IPS-18a (cell line): ENCODE measurements around the gene GPR31.

ENCODE experiments used
- H3K27ac ChIP-seq: one replicate; pipeline ENCODE4 v1.5.1; 2013; ENCODE audit warnings: low read length
- H3K27me3 ChIP-seq: one replicate; pipeline ENCODE4 v1.6.1; 2013; ENCODE audit warnings: mild to moderate bottlenecking, low read length; ENCODE audit not compliant: control insufficient read depth, insufficient read depth
- H3K36me3 ChIP-seq: one replicate; pipeline ENCODE4 v1.6.1; 2013; ENCODE audit warnings: low read depth, low read length; ENCODE audit not compliant: control insufficient read depth
- H3K4me1 ChIP-seq: one replicate; pipeline ENCODE4 v1.6.1; 2013; ENCODE audit warnings: low read depth, low read length; ENCODE audit not compliant: control insufficient read depth
- H3K4me3 ChIP-seq: one replicate; pipeline ENCODE4 v1.5.1; 2013; ENCODE audit warnings: low read length
- H3K9ac ChIP-seq: one replicate; pipeline ENCODE4 v1.6.1; 2013; ENCODE audit warnings: mild to moderate bottlenecking, low read length, moderate library complexity
- H3K9me3 ChIP-seq: one replicate; pipeline ENCODE4 v1.6.1; 2013; ENCODE audit warnings: low read depth, low read length; ENCODE audit not compliant: control insufficient read depth

The GPR31 gene

DNA sequence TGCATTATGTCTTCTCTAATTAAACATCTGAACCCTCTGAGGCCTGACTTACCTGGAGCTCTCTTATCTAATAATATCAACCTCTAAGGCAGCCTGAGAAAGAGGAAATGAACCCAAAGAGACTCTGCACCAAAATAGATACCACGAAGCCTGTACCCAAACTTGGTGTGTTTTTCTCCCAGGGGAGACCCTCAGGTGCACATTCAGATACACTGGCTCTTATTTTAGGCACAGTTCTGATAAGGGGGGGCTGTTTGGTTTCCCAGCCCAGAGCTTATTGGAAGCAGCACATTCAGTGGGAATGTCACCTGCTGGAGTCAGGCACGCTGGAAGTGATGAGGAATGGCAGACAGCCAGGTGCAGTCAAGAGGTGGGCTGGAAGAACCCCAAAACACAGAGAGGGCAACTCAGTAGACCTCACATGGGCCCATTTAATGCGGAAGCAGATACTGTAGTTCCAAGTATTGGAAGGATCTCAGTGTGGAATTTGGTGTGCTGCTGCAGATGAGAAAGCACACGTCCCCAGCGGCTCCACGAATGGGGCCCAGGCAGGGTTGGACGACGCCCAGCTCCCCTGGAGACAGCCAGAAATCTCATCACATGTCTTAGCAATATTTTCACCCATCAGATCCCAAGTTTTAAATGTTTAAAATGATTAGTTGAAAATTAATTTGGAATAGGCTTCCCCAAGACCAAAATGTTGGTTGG is 44.6 kb downstream of the GPR31 start:
- H3K9me3 ChIP-seq: no peaks in the 10 kb centered on the region

DNA sequence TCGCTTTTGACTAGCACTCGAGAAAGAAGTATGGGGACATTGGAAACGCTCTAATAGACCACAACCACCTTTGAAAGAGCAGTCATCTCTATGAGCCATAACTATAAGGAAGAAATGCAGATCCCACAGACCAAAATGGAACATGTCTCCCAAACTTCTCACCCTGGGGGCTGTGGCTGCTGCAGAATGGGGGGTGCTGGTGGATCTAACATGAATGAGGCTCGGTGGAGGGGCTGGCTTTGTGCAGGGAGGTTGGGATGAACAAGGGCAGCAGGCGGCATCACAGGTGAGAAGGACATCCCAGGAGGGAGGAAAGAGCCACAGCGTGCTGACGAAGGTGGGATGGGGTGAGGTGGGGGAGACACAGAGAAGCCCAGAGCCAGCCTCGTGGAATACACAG is 45.4 kb downstream of the GPR31 start:
- H3K4me3 ChIP-seq: no peak overlapping the region
- no peak overlapping the region for H3K27ac ChIP-seq
- no peaks in the 10 kb centered on the region for H3K4me1 ChIP-seq
- no peaks in the 10 kb centered on the region for H3K36me3 ChIP-seq
- no peaks in the 10 kb centered on the region for H3K9me3 ChIP-seq
- no peaks in the 10 kb centered on the region for H3K27me3 ChIP-seq
- no peak overlapping the region for H3K9ac ChIP-seq

More for the DNA sequence above, 44.6 kb downstream of the GPR31 start:
- Histone ChIP-seq H3K4me1 (no peaks in the 10 kb centered on the region), H3K27ac (no peak overlapping the region), H3K36me3 (no peaks in the 10 kb centered on the region), H3K27me3 (no peaks in the 10 kb centered on the region), H3K9ac (no peak overlapping the region), H3K4me3 (no peak overlapping the region)

DNA sequence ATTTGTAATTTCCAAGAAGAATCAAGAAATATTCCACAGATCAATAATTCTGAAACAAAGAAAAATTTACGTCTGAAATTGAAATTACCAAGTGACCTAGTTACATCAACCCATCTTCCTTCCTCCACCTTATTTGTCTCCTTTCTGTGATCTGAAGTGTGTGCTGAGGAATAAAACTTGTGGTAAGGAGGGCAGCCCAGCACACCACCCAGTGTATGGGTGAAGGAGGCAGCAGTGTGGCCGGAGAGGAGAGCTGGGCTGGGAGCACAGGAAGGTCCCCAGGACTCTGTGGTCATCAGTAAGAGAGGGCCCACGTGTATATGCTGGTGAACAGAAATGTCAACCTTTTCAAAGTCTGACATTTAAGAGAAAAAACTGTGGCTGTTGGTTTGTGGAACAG is 46.2 kb downstream of the GPR31 start:
- Histone ChIP-seq H3K27ac (no peak overlapping the region), H3K27me3 (no peaks in the 10 kb centered on the region), H3K9ac (no peak overlapping the region), H3K9me3 (no peaks in the 10 kb centered on the region), H3K4me3 (no peak overlapping the region), H3K4me1 (no peaks in the 10 kb centered on the region), H3K36me3 (no peaks in the 10 kb centered on the region)

DNA sequence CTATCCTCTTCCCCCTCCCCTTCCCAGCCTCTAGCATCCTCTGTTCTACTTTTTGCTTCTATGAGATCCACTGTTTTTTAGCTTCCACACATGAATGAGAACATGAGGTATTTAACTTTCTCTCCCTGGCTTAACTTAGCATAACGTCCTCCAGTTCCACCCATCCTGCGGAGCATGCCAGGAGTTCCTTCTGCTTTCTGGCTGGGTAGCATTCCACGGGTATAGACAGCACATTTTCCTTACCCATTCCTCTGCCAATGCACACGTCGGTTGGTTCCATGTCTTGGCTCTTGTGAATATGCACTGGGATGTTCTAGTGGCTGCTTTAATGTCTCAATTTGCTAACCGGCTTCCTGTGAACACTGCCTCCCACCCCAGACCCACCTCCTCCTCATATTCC is 48.1 kb downstream of the GPR31 start:
- Histone ChIP-seq H3K4me3 (no peak overlapping the region), H3K4me1 (no peaks in the 10 kb centered on the region), H3K9me3 (no peaks in the 10 kb centered on the region), H3K27me3 (no peaks in the 10 kb centered on the region), H3K9ac (no peak overlapping the region), H3K36me3 (no peaks in the 10 kb centered on the region), H3K27ac (no peak overlapping the region)

DNA sequence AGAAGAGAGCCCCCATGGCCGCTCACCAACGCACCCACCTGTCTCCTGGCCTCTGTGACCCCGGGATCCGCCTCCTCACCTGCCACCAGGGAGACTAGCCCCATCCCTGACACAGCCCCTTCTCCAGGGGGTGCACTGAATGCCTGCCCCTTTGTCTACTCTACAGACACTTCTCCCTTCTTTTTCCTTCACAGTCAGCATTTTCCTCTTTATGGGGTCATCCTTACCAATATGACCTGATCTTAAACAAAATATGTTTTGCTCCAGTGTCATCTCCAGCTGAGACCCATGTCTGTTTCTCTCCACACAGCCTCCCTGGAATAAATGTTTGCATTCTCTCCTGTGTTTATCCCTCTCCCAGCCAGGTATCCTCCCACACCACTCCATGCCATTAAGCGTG is 49.5 kb downstream of the GPR31 start:
- Histone ChIP-seq H3K27ac (no peak overlapping the region), H3K4me1 (no peaks in the 10 kb centered on the region), H3K4me3 (no peak overlapping the region), H3K36me3 (no peaks in the 10 kb centered on the region), H3K27me3 (no peaks in the 10 kb centered on the region), H3K9ac (no peak overlapping the region), H3K9me3 (no peaks in the 10 kb centered on the region)

DNA sequence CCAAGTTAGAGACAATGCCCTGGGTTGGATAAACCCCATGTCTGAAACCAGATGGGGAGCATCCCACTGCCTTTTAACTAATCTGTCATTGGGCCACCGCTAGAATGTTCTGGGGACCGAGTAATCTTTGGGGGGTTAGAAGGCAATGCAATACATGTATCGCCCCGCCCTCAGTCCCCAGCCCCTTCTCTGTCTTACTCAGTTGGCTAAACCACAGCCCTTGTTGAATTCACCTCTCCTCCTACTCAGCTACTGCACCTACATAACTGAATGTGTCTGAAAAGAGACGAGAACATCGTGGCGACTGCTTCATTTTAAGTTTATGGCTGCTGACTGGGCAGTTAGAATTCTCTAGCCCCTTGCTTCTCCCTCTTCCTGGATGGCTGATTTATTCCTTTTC is 50.0 kb downstream of the GPR31 start:
- Histone ChIP-seq H3K4me1 (no peaks in the 10 kb centered on the region), H3K27me3 (no peaks in the 10 kb centered on the region), H3K36me3 (no peaks in the 10 kb centered on the region), H3K4me3 (no peak overlapping the region), H3K9ac (no peak overlapping the region), H3K27ac (no peak overlapping the region), H3K9me3 (no peaks in the 10 kb centered on the region)

DNA sequence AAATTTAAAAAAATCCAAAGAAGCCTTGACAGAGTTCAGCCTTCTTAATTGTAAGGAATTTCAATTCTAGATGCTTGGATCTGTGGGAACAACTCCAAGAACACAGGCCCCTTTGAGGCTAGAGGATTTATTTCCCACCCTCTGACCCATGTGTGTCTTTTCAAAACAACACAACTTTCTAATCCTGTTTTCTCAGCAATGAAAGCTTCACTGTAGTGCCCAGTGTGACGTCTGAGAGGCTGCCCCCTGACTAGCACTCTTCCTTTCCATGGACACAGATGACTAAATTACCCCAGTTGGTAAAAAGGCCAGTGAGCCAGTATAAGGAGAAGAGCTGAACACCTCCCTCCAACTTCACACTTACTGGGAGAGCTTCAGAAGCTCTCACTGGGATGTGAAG is 51.4 kb downstream of the GPR31 start:
- Histone ChIP-seq H3K27me3 (no peaks in the 10 kb centered on the region), H3K27ac (no peak overlapping the region), H3K9me3 (no peaks in the 10 kb centered on the region), H3K36me3 (no peaks in the 10 kb centered on the region), H3K4me3 (no peak overlapping the region), H3K9ac (no peak overlapping the region), H3K4me1 (peaks cover 4% of the 10 kb centered on the region)
